Umbilical cord (tissue), 2 donors: ENCODE measurements around the gene RERE. TPM values are rescaled to one million over a fixed set of nuclear protein-coding genes. Genes with fewer than 3 reads are reported as not detected.
A peak's percentile ranks its signal among the peaks of the same experiment; 100 is the strongest.
"Not testable (repeated sequence)": the region's sequence is repeated elsewhere in the genome, so short reads cannot be mapped to it uniquely, and the experiment has no call there.

ENCODE experiments used
- DNase-seq: peaks from one replicate; pipeline ENCODE4 v3.0.0-alpha.2; 2015; ENCODE audit warnings: low spot score
- total RNA-seq: library from RNA; depleted of rRNA; stranded (reverse); fragments of >200 nt; gene quantifications from one replicate; pipeline ENCODE4 v1.2.3, GENCODE V29; 2014; ENCODE audit warnings: low replicate concordance; ENCODE audit not compliant: insufficient read depth

The RERE gene
- total RNA-seq, 1 donor from 2014 or later, result 73.9 TPM

GRCh38 chr1:8807004-8807403 lies 10.4 kb downstream of the RERE start:
- DNase-seq, result no peak

- DNase-seq, result no peak
Observed at GRCh38 chr1:8800416-8800815, 17.0 kb downstream of the RERE start.

- DNase-seq, result no peak
Observed at GRCh38 chr1:8797216-8797615, 20.2 kb downstream of the RERE start.

- no peak for DNase-seq
Observed at GRCh38 chr1:8796812-8797211, 20.6 kb downstream of the RERE start.

- no peak for DNase-seq
Observed at GRCh38 chr1:8794605-8795004, 22.8 kb downstream of the RERE start.

GRCh38 chr1:8791819-8792218 lies 25.6 kb downstream of the RERE start:
- DNase-seq, result no peak

- DNase-seq, result no peak
Observed at GRCh38 chr1:8790987-8791386, 26.5 kb downstream of the RERE start.

GRCh38 chr1:8790478-8790877 lies 27.0 kb downstream of the RERE start:
- DNase-seq, result no peak

- peak; percentile 40 for DNase-seq
Observed at GRCh38 chr1:8789314-8790214, 27.9 kb downstream of the RERE start.

GRCh38 chr1:8787218-8787617 lies 30.2 kb downstream of the RERE start:
- DNase-seq, result no peak

GRCh38 chr1:8786204-8786603 lies 31.2 kb downstream of the RERE start:
- DNase-seq, result not testable (repeated sequence)

- no peak for DNase-seq
Observed at GRCh38 chr1:8782955-8783354, 34.5 kb downstream of the RERE start.

- no peak for DNase-seq
Observed at GRCh38 chr1:8782001-8782620, 35.3 kb downstream of the RERE start.

GRCh38 chr1:8780405-8780804 lies 37.0 kb downstream of the RERE start:
- no peak for DNase-seq

GRCh38 chr1:8777867-8778266 lies 39.6 kb downstream of the RERE start:
- no peak for DNase-seq

GRCh38 chr1:8776104-8776503 lies 41.3 kb downstream of the RERE start:
- DNase-seq, result no peak

GRCh38 chr1:8767006-8767405 lies 50.4 kb downstream of the RERE start:
- DNase-seq, result no peak

- DNase-seq, result no peak
Observed at GRCh38 chr1:8765198-8765597, 52.2 kb downstream of the RERE start.

GRCh38 chr1:8764293-8764937 lies 53.0 kb downstream of the RERE start:
- no peak for DNase-seq

GRCh38 chr1:8763888-8764287 lies 53.6 kb downstream of the RERE start:
- no peak for DNase-seq

- DNase-seq, result no peak
Observed at GRCh38 chr1:8754993-8755392, 62.4 kb downstream of the RERE start.

GRCh38 chr1:8754247-8754650 lies 63.2 kb downstream of the RERE start:
- no peak for DNase-seq

- DNase-seq, result no peak
Observed at GRCh38 chr1:8753736-8754135, 63.7 kb downstream of the RERE start.
